ENCODE results near the gene THUMPD3. TPM values are rescaled to one million over a fixed set of nuclear protein-coding genes. Genes with fewer than 3 reads are reported as not detected.
A peak's percentile ranks its signal among the peaks of the same experiment; 100 is the strongest.

The THUMPD3 gene
- total and polyA plus RNA-seq, 2 of the 13 experiments (the other 11 are each of a cell fraction or from before 2014, with no cell fraction given) = 31.2 to 44.1 TPM

GRCh38 chr3:9422712-9423424, 60.0 kb downstream of the THUMPD3 start:
- H3K9ac ChIP-seq (ENCODE audit: insufficient read depth, low read depth, low read length) = peak overlapping the region; percentile 48
- peak overlapping the region in 2 of 3 experiments; percentile 15 to 35; a peak in 3 of 6 replicates for H3K4me3 ChIP-seq (replicated peaks in 1 of 3; ENCODE audit: insufficient read depth in 1 of 3, low read depth in 2 of 3, low read length in 3 of 3)
- in situ Hi-C loops (cut with HindIII; ENCODE audit: extremely low pct_ligation_motif_present, low pct_unique_long_range_greater_than_20kb) = no loop called here
- TF ChIP-seq PBX2 (CRISPR knock-in tag; IDR thresholded peaks at IDR 0.05) (no peak), ZSCAN21 (CRISPR knock-in tag; IDR thresholded peaks at IDR 0.05; ENCODE audit: borderline replicate concordance) (peak; percentile 27; the same call in 1 of the 2 replicates), TBX2 (CRISPR knock-in tag; IDR thresholded peaks at IDR 0.05; ENCODE audit: borderline replicate concordance) (peak; percentile 86; the same call in 1 of the 2 replicates), ZNF556 (CRISPR knock-in tag; IDR thresholded peaks at IDR 0.05; ENCODE audit: borderline replicate concordance) (peak; percentile 90; the same call in 1 of the 2 replicates), ZBTB2 (CRISPR knock-in tag; IDR thresholded peaks at IDR 0.05; ENCODE audit: low read depth) (no peak), DPF2 (CRISPR knock-in tag; IDR thresholded peaks at IDR 0.05; ENCODE audit: borderline replicate concordance, low read depth) (0 out of 2 replicates have a peak, but pooled peaks have one; percentile 48), ZFP37 (CRISPR knock-in tag; IDR thresholded peaks at IDR 0.05; ENCODE audit: borderline replicate concordance) (no peak), ZNF607 (CRISPR knock-in tag; IDR thresholded peaks at IDR 0.05; ENCODE audit: borderline replicate concordance) (peak; percentile 26; the same call in 1 of the 2 replicates), GFI1 (CRISPR knock-in tag; IDR thresholded peaks at IDR 0.05; ENCODE audit: borderline replicate concordance) (peak; percentile 54), ASH2L (IDR thresholded peaks at IDR 0.05; ENCODE audit: insufficient read length, low read depth, low read length) (peak; percentile 84), JUN (CRISPR knock-in tag; IDR thresholded peaks at IDR 0.05) (peak; percentile 62; the same call in 1 of the 2 replicates), ZNF331 (CRISPR knock-in tag; IDR thresholded peaks at IDR 0.05) (peak; percentile 92), RFXANK (CRISPR knock-in tag; IDR thresholded peaks at IDR 0.05) (peak; percentile 34; the same call in 1 of the 2 replicates), ZSCAN9 (CRISPR knock-in tag; IDR thresholded peaks at IDR 0.05; ENCODE audit: borderline replicate concordance) (peak; percentile 87), TARDBP (CRISPR knock-in tag; IDR thresholded peaks at IDR 0.05) (peak; percentile 59; the same call in 1 of the 2 replicates), ZNF570 (CRISPR knock-in tag; IDR thresholded peaks at IDR 0.05; ENCODE audit: borderline replicate concordance) (no peak), ZNF549 (CRISPR knock-in tag; IDR thresholded peaks at IDR 0.05) (no peak), ESRRA (CRISPR knock-in tag; IDR thresholded peaks at IDR 0.05; ENCODE audit: low read depth) (no peak; the same call in 1 of the 2 replicates), DNMT1 (CRISPR knock-in tag; IDR thresholded peaks at IDR 0.05) (no peak)

More at GRCh38 chr3:9422712-9423424, 60.0 kb downstream of the THUMPD3 start:
- Histone ChIP-seq H3K9me3 (ENCODE audit: low read length) (no peaks in the 10 kb centered on the region), H3K79me2 (ENCODE audit: insufficient read depth, low read length) (peaks cover 94% of the 10 kb centered on the region), H4K20me1 (ENCODE audit: insufficient read depth, low read length) (peaks cover 12% of the 10 kb centered on the region; the same call in 1 of the 2 replicates), H3K27ac (ENCODE audit: extremely low read length, insufficient read depth, low read length) (peak overlapping the region; percentile 60), H2AFZ (ENCODE audit: low read length) (no peak overlapping the region), H3K4me2 (ENCODE audit: low read depth, low read length) (peak overlapping the region; percentile 73), H3K27me3 (ENCODE audit: control insufficient read depth in 1 of 2, insufficient read depth in 2 of 2, low read length in 2 of 2) (no peaks in the 10 kb centered on the region), H3K4me1 (ENCODE audit: insufficient read depth, low read length) (peaks cover 89% of the 10 kb centered on the region), H3K36me3 (replicated peaks in 1 of 2; ENCODE audit: control insufficient read depth in 1 of 2, insufficient read depth in 2 of 2, low read length in 2 of 2) (peaks cover 6 to 22% of the 10 kb centered on the region in 2 experiments)
- intact Hi-C loops (cut with micrococcal nuclease; ENCODE audit: unreplicated experiment) = loop anchor here (1.0 to 5.0 kb wide), 4 partner anchors 26 to 70 kb away; partner anchors contain the start of gene SETD5
- FAIRE-seq = peak; percentile 97
- peak; percentile 99 for ATAC-seq
- TSS peak; percentile 49 for BruUV-seq (replicated peaks)
- POLR2A ChIA-PET = interaction anchor here (1.3 to 7.8 kb wide), 4 partner anchors 11 to 70 kb away, joined by 4 to 81 read pairs (median 6); partner anchors contain the start of genes SETD5 and THUMPD3
- DNase-seq (ENCODE audit: low spot score) = peak; percentile 98
- CTCF ChIA-PET (ENCODE audit: low intra/inter-chr PET ratio, low total read pairs) = interaction anchor here (1.4 kb wide), 1 partner anchor 69 kb away, joined by 4 read pairs; no protein-coding TSS in a partner anchor
- WGBS (ENCODE audit: low lambda C conversion rate) = 0% methylated on average over 5 of the region's 5 CpGs

Measured in HepG2 (cell line).